ENCODE results near the gene TTC38. TPM values are rescaled to one million over a fixed set of nuclear protein-coding genes. Genes with fewer than 3 reads are reported as not detected.

TTC38 gene
- total RNA-seq, 4 donors from 2014 or later: 21.8 to 61.8 (median 33.3) TPM

- Histone ChIP-seq H3K36me3 (peaks cover 0 to 100% of the 10 kb centered on the region in 2 donors), H3K9me3 (no peaks in the 10 kb centered on the region), H3K27me3 (no peaks in the 10 kb centered on the region), H3K4me3 (no peak overlapping the region), H3K4me1 (no peaks in the 10 kb centered on the region), H3K27ac (no peak overlapping the region)
- WGBS, 2 donors (ENCODE audit: low coverage in 1 of 2): 94% methylated on average over 6 of the region's 13 CpGs; no CpG with 5 or more reads in 1 of the 2 donors
- TF ChIP-seq EP300 (IDR thresholded peaks at IDR 0.05): no peak
- TF ChIP-seq POLR2A (IDR thresholded peaks at IDR 0.05): no peak
- TF ChIP-seq CTCF (IDR thresholded peaks at IDR 0.05): no peak
- no peak for TF ChIP-seq POLR2AphosphoS5 (IDR thresholded peaks at IDR 0.05)
- ATAC-seq: no peak
Observed at GRCh38 chr22:46281866-46282678, 14.3 kb downstream of the TTC38 start.

- Histone ChIP-seq H3K27ac (no peak overlapping the region), H3K36me3 (peaks cover 0 to 100% of the 10 kb centered on the region in 2 donors), H3K27me3 (no peaks in the 10 kb centered on the region), H3K4me1 (no peaks in the 10 kb centered on the region), H3K4me3 (no peak overlapping the region), H3K9me3 (no peaks in the 10 kb centered on the region)
- TF ChIP-seq CTCF (IDR thresholded peaks at IDR 0.05): no peak
- ATAC-seq: no peak
- 81 to 100% methylated on average over 1 to 2 of the region's 3 CpGs for whole genome bisulfite sequencing, 2 donors (ENCODE audit: low coverage in 1 of 2)
Observed at GRCh38 chr22:46286006-46286405, 18.2 kb downstream of the TTC38 start.

- Histone ChIP-seq H3K27ac (peak overlapping the region in 2 of 4 donors; percentile 32 to 52), H3K36me3 (peaks cover 0 to 100% of the 10 kb centered on the region in 2 donors), H3K27me3 (no peaks in the 10 kb centered on the region), H3K9me3 (peaks cover 0 to 10% (median 0%) of the 10 kb centered on the region in 3 donors), H3K4me3 (peak overlapping the region in 1 of 2 donors; percentile 5), H3K4me1 (no peaks in the 10 kb centered on the region)
- 100% methylated on average over 1 of the region's 15 CpGs; no CpG with 5 or more reads in 1 of the 2 donors for WGBS, 2 donors (ENCODE audit: low coverage in 1 of 2)
- TF ChIP-seq EP300 (IDR thresholded peaks at IDR 0.05): no peak
- TF ChIP-seq POLR2A (IDR thresholded peaks at IDR 0.05): no peak
- no peak for TF ChIP-seq POLR2AphosphoS5 (IDR thresholded peaks at IDR 0.05)
- no peak for TF ChIP-seq CTCF (IDR thresholded peaks at IDR 0.05)
- no peak for ATAC-seq
Observed at GRCh38 chr22:46286941-46287872, 19.4 kb downstream of the TTC38 start.

- no peaks in the 10 kb centered on the region for H3K4me1 ChIP-seq
- H3K27me3 ChIP-seq: no peaks in the 10 kb centered on the region
- H3K27ac ChIP-seq: peak overlapping the region in 2 of 4 donors; percentile 32 to 52
- WGBS, 2 donors (ENCODE audit: low coverage in 1 of 2): 76 to 77% methylated on average over 4 to 6 of the region's 24 CpGs
- H3K4me3 ChIP-seq: peak overlapping the region in 1 of 2 donors; percentile 5
- no peak for TF ChIP-seq POLR2AphosphoS5 (IDR thresholded peaks at IDR 0.05)
- TF ChIP-seq POLR2A (IDR thresholded peaks at IDR 0.05): no peak
- TF ChIP-seq EP300 (IDR thresholded peaks at IDR 0.05): no peak
- no peak for TF ChIP-seq CTCF (IDR thresholded peaks at IDR 0.05)
- H3K36me3 ChIP-seq: peaks cover 0 to 100% of the 10 kb centered on the region in 2 donors
- ATAC-seq: peak; percentile 50
- H3K9me3 ChIP-seq: peaks cover 0 to 11% (median 0%) of the 10 kb centered on the region in 3 donors
Observed at GRCh38 chr22:46287873-46288751, 20.3 kb downstream of the TTC38 start.
